Measurements from ENCODE around the gene PAK5.

Gene PAK5

DNA sequence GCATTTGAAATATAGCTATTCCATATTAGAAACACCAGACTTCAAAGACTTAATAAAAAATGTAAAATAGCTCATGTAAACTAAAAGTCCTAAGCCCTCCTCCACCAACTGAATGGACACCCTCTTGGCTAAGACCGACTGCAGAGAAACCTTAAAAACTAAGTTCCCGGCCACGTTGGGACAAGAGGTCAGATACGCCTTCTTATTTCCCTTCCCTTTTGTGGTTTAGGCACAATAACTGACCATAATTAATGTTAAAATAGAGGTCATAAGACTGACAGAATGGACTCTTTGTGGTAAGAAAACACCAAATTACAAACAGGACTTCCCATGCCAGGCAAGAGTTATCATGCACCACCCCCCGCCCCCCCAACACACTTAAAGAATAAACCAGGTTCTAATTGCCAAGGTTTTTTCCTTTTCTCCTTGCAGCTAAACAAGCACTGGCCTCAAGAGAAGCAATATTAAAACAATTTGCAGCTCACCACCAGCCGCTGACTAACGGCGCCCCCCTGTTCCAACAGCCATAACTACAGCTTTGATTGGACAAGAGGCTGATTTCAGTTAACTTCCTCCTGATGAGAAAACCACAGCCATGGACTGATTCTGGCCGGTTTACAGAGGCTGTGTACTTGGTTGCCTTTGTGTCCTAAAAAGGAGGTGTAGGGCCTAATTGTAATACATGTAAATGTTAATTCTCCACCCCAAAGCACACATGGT, 335.2 kb downstream of the PAK5 start:
- Histone ChIP-seq H3K27me3 (ENCODE audit: insufficient read depth, low read length) (peaks cover 78% of the 10 kb centered on the region), H2AFZ (ENCODE audit: low read length, unreplicated experiment) (no peak overlapping the region), H3K79me2 (ENCODE audit: control insufficient read depth, insufficient read depth, low read length, unreplicated experiment) (no peaks in the 10 kb centered on the region), H3K4me3 (ENCODE audit: low read depth, low read length) (no peak overlapping the region), H3K27ac (ENCODE audit: low read depth, low read length) (no peak overlapping the region), H3K36me3 (ENCODE audit: insufficient read depth, low read length) (no peaks in the 10 kb centered on the region), H3K4me1 (ENCODE audit: control insufficient read depth, insufficient read depth, low read length, unreplicated experiment) (no peaks in the 10 kb centered on the region)

GRCh38 chr20:9501473-9501872, 337.4 kb downstream of the PAK5 start:
- Histone ChIP-seq H3K27ac (ENCODE audit: low read depth, low read length) (no peak overlapping the region), H3K27me3 (ENCODE audit: insufficient read depth, low read length) (peaks cover 66% of the 10 kb centered on the region), H2AFZ (ENCODE audit: low read length, unreplicated experiment) (no peak overlapping the region), H3K4me3 (ENCODE audit: low read depth, low read length) (no peak overlapping the region), H3K4me1 (ENCODE audit: control insufficient read depth, insufficient read depth, low read length, unreplicated experiment) (no peaks in the 10 kb centered on the region), H3K36me3 (ENCODE audit: insufficient read depth, low read length) (no peaks in the 10 kb centered on the region), H3K79me2 (ENCODE audit: control insufficient read depth, insufficient read depth, low read length, unreplicated experiment) (no peaks in the 10 kb centered on the region)

DNA sequence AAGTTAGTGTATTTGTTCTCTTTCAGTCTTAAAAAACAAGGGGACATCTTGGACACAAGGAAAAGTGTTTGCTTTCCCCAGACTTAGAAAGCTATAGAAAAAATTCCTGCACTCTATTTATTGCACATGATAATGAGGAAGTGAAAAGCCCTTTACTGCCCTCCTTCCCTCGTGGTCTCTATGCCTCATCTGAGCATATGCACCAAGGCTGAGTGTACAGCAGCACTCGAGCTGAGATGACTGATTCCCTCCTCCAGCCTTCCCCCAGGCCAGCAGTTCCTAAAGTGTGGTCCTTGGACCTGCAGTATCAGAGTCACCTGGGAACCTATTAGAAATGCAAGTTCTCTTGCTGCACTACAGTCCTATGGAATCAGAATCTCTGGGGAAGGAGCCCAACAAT, 338.8 kb downstream of the PAK5 start:
- H3K4me3 ChIP-seq (ENCODE audit: low read depth, low read length) = no peak overlapping the region
- H3K4me1 ChIP-seq (ENCODE audit: control insufficient read depth, insufficient read depth, low read length, unreplicated experiment) = no peaks in the 10 kb centered on the region
- no peaks in the 10 kb centered on the region for H3K79me2 ChIP-seq (ENCODE audit: control insufficient read depth, insufficient read depth, low read length, unreplicated experiment)
- H3K36me3 ChIP-seq (ENCODE audit: insufficient read depth, low read length) = no peaks in the 10 kb centered on the region
- peaks cover 62% of the 10 kb centered on the region for H3K27me3 ChIP-seq (ENCODE audit: insufficient read depth, low read length)
- no peak overlapping the region for H2AFZ ChIP-seq (ENCODE audit: low read length, unreplicated experiment)
- H3K27ac ChIP-seq (ENCODE audit: low read depth, low read length) = no peak overlapping the region

- no peak overlapping the region for H3K4me3 ChIP-seq (ENCODE audit: low read depth, low read length)
- H3K79me2 ChIP-seq (ENCODE audit: control insufficient read depth, insufficient read depth, low read length, unreplicated experiment) = no peaks in the 10 kb centered on the region
- no peak overlapping the region for H2AFZ ChIP-seq (ENCODE audit: low read length, unreplicated experiment)
- peaks cover 63% of the 10 kb centered on the region for H3K27me3 ChIP-seq (ENCODE audit: insufficient read depth, low read length)
- no peaks in the 10 kb centered on the region for H3K36me3 ChIP-seq (ENCODE audit: insufficient read depth, low read length)
- H3K27ac ChIP-seq (ENCODE audit: low read depth, low read length) = no peak overlapping the region
- H3K4me1 ChIP-seq (ENCODE audit: control insufficient read depth, insufficient read depth, low read length, unreplicated experiment) = no peaks in the 10 kb centered on the region
Observed at GRCh38 chr20:9499126-9499899, 339.6 kb downstream of the PAK5 start.

GRCh38 chr20:9498322-9498721, 340.6 kb downstream of the PAK5 start:
- no peak overlapping the region for H3K27ac ChIP-seq (ENCODE audit: low read depth, low read length)
- H3K36me3 ChIP-seq (ENCODE audit: insufficient read depth, low read length) = no peaks in the 10 kb centered on the region
- H3K4me3 ChIP-seq (ENCODE audit: low read depth, low read length) = no peak overlapping the region
- no peaks in the 10 kb centered on the region for H3K4me1 ChIP-seq (ENCODE audit: control insufficient read depth, insufficient read depth, low read length, unreplicated experiment)
- no peak overlapping the region for H2AFZ ChIP-seq (ENCODE audit: low read length, unreplicated experiment)
- H3K79me2 ChIP-seq (ENCODE audit: control insufficient read depth, insufficient read depth, low read length, unreplicated experiment) = no peaks in the 10 kb centered on the region
- peaks cover 64% of the 10 kb centered on the region for H3K27me3 ChIP-seq (ENCODE audit: insufficient read depth, low read length)

- no peaks in the 10 kb centered on the region for H3K79me2 ChIP-seq (ENCODE audit: control insufficient read depth, insufficient read depth, low read length, unreplicated experiment)
- H3K27me3 ChIP-seq (ENCODE audit: insufficient read depth, low read length) = peaks cover 67% of the 10 kb centered on the region
- peaks cover 5% of the 10 kb centered on the region for H3K4me1 ChIP-seq (ENCODE audit: control insufficient read depth, insufficient read depth, low read length, unreplicated experiment)
- no peak overlapping the region for H3K4me3 ChIP-seq (ENCODE audit: low read depth, low read length)
- no peak overlapping the region for H3K27ac ChIP-seq (ENCODE audit: low read depth, low read length)
- H2AFZ ChIP-seq (ENCODE audit: low read length, unreplicated experiment) = no peak overlapping the region
- H3K36me3 ChIP-seq (ENCODE audit: insufficient read depth, low read length) = no peaks in the 10 kb centered on the region
Observed at GRCh38 chr20:9496155-9496554, 342.7 kb downstream of the PAK5 start.

- Histone ChIP-seq H3K79me2 (ENCODE audit: control insufficient read depth, insufficient read depth, low read length, unreplicated experiment) (no peaks in the 10 kb centered on the region), H2AFZ (ENCODE audit: low read length, unreplicated experiment) (no peak overlapping the region), H3K27me3 (ENCODE audit: insufficient read depth, low read length) (peaks cover 68% of the 10 kb centered on the region; the same call in 1 of the 2 replicates), H3K27ac (ENCODE audit: low read depth, low read length) (no peak overlapping the region), H3K4me1 (ENCODE audit: control insufficient read depth, insufficient read depth, low read length, unreplicated experiment) (peaks cover 5% of the 10 kb centered on the region), H3K36me3 (ENCODE audit: insufficient read depth, low read length) (no peaks in the 10 kb centered on the region), H3K4me3 (ENCODE audit: low read depth, low read length) (no peak overlapping the region)
Observed at GRCh38 chr20:9495701-9496100, 343.2 kb downstream of the PAK5 start.

- H3K79me2 ChIP-seq (ENCODE audit: control insufficient read depth, insufficient read depth, low read length, unreplicated experiment) = no peaks in the 10 kb centered on the region
- no peaks in the 10 kb centered on the region for H3K36me3 ChIP-seq (ENCODE audit: insufficient read depth, low read length)
- H2AFZ ChIP-seq (ENCODE audit: low read length, unreplicated experiment) = no peak overlapping the region
- no peak overlapping the region for H3K27ac ChIP-seq (ENCODE audit: low read depth, low read length)
- peaks cover 5% of the 10 kb centered on the region for H3K4me1 ChIP-seq (ENCODE audit: control insufficient read depth, insufficient read depth, low read length, unreplicated experiment)
- no peak overlapping the region for H3K4me3 ChIP-seq (ENCODE audit: low read depth, low read length)
- peaks cover 77% of the 10 kb centered on the region for H3K27me3 ChIP-seq (ENCODE audit: insufficient read depth, low read length)
Observed at GRCh38 chr20:9493803-9494202, 345.1 kb downstream of the PAK5 start.

- H3K27me3 ChIP-seq (ENCODE audit: insufficient read depth, low read length) = peaks cover 73% of the 10 kb centered on the region
- H3K4me1 ChIP-seq (ENCODE audit: control insufficient read depth, insufficient read depth, low read length, unreplicated experiment) = peaks cover 13% of the 10 kb centered on the region
- no peak overlapping the region for H3K4me3 ChIP-seq (ENCODE audit: low read depth, low read length)
- 0 out of 2 replicates have a peak overlapping the region, but pooled peaks have one; percentile 9 for H3K27ac ChIP-seq (ENCODE audit: low read depth, low read length)
- no peaks in the 10 kb centered on the region for H3K36me3 ChIP-seq (ENCODE audit: insufficient read depth, low read length)
- no peak overlapping the region for H2AFZ ChIP-seq (ENCODE audit: low read length, unreplicated experiment)
- H3K79me2 ChIP-seq (ENCODE audit: control insufficient read depth, insufficient read depth, low read length, unreplicated experiment) = no peaks in the 10 kb centered on the region
Observed at GRCh38 chr20:9492067-9492466, 346.8 kb downstream of the PAK5 start.

DNA sequence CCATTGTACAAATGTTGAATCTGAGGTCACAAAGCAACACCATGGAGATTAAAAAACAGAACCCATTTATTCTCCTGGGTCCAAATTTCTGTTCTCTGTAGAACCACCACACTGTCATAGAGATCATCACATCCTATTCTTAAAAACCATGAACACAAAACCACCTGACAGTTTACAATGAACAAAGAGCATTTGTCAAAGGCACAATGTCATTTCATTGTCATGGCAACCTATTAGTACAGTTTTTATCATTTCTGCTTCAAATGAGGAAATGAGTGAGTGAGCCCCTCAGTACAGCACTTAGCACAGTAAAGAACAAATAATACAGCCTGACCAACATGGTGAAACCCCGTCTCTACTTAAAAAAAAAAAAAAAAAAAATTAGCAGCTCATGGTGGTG, 347.6 kb downstream of the PAK5 start:
- no peak overlapping the region for H3K27ac ChIP-seq (ENCODE audit: low read depth, low read length)
- H3K4me1 ChIP-seq (ENCODE audit: control insufficient read depth, insufficient read depth, low read length, unreplicated experiment) = peaks cover 13% of the 10 kb centered on the region

GRCh38 chr20:9490631-9491030, 348.2 kb downstream of the PAK5 start:
- no peak overlapping the region for H3K27ac ChIP-seq (ENCODE audit: low read depth, low read length)
- H3K4me1 ChIP-seq (ENCODE audit: control insufficient read depth, insufficient read depth, low read length, unreplicated experiment) = peaks cover 13% of the 10 kb centered on the region
- H3K27me3 ChIP-seq (ENCODE audit: insufficient read depth, low read length) = peaks cover 66% of the 10 kb centered on the region
- H3K4me3 ChIP-seq (ENCODE audit: low read depth, low read length) = no peak overlapping the region
- H3K36me3 ChIP-seq (ENCODE audit: insufficient read depth, low read length) = no peaks in the 10 kb centered on the region
- H3K79me2 ChIP-seq (ENCODE audit: control insufficient read depth, insufficient read depth, low read length, unreplicated experiment) = no peaks in the 10 kb centered on the region
- no peak overlapping the region for H2AFZ ChIP-seq (ENCODE audit: low read length, unreplicated experiment)

More for the DNA sequence above, 347.6 kb downstream of the PAK5 start:
- Histone ChIP-seq H3K27me3 (ENCODE audit: insufficient read depth, low read length) (peaks cover 70% of the 10 kb centered on the region), H3K79me2 (ENCODE audit: control insufficient read depth, insufficient read depth, low read length, unreplicated experiment) (no peaks in the 10 kb centered on the region), H2AFZ (ENCODE audit: low read length, unreplicated experiment) (no peak overlapping the region), H3K36me3 (ENCODE audit: insufficient read depth, low read length) (no peaks in the 10 kb centered on the region), H3K4me3 (ENCODE audit: low read depth, low read length) (no peak overlapping the region)

Data from ACC112 (cell line).